HG03066 (cell line): ENCODE data around the gene TAF11L12.
"Not testable (repeated sequence)": the region's sequence is repeated elsewhere in the genome, so short reads cannot be mapped to it uniquely, and the experiment has no call there.

ENCODE experiments used
- ATAC-seq: cut with Tn5 transposase; IDR thresholded peaks from one replicate; pipeline ENCODE4 v1.9.1; 2021; ENCODE audit warnings: low read depth; ENCODE audit not compliant: unreplicated experiment

The TAF11L12 gene

GRCh38 chr5:17610092-17610491 is at the start of gene TAF11L12:
Gene TAF11L12, plus strand, starts transcription at chr5:17610392.
- ATAC-seq, result not testable (repeated sequence)

- ATAC-seq, result not testable (repeated sequence)
Observed at GRCh38 chr5:17585658-17586057, 24.5 kb upstream of the TAF11L12 start, which contains the start of gene TAF11L7. Gene TAF11L7, minus strand, starts transcription at chr5:17585758.

GRCh38 chr5:17590860-17591259 is 19.3 kb upstream of the TAF11L12 start, which contains the start of gene TAF11L8:
Gene TAF11L8, minus strand, starts transcription at chr5:17590960.
- ATAC-seq, result not testable (repeated sequence)

- ATAC-seq, result not testable (repeated sequence)
Observed at GRCh38 chr5:17594255-17594654, 15.9 kb upstream of the TAF11L12 start, which contains the start of gene TAF11L9. Gene TAF11L9, minus strand, starts transcription at chr5:17594394.

GRCh38 chr5:17597728-17598127 is 12.5 kb upstream of the TAF11L12 start, which contains the start of gene TAF11L10:
Gene TAF11L10, minus strand, starts transcription at chr5:17597828.
- ATAC-seq, result not testable (repeated sequence)

- ATAC-seq, result not testable (repeated sequence)
Observed at GRCh38 chr5:17603880-17604279, 6.3 kb upstream of the TAF11L12 start, which contains the start of gene TAF11L11. Gene TAF11L11, plus strand, starts transcription at chr5:17604183.

- no peak for ATAC-seq
Observed at GRCh38 chr5:17604951-17605350, 5.2 kb upstream of the TAF11L12 start.

- not testable (repeated sequence) for ATAC-seq
Observed at GRCh38 chr5:17607461-17607860, 2.7 kb upstream of the TAF11L12 start.

- no peak for ATAC-seq
Observed at GRCh38 chr5:17614872-17615605, 4.8 kb downstream of the TAF11L12 start.

GRCh38 chr5:17619354-17619753 is 9.2 kb downstream of the TAF11L12 start:
- no peak for ATAC-seq

- ATAC-seq, result no peak
Observed at GRCh38 chr5:17620627-17621026, 10.4 kb downstream of the TAF11L12 start.

GRCh38 chr5:17625686-17626085 is 15.5 kb downstream of the TAF11L12 start:
- no peak for ATAC-seq

GRCh38 chr5:17631788-17632187 is 21.6 kb downstream of the TAF11L12 start, which contains the start of gene TAF11L13:
Gene TAF11L13, plus strand, starts transcription at chr5:17632088.
- not testable (repeated sequence) for ATAC-seq

GRCh38 chr5:17634160-17634559 is 24.0 kb downstream of the TAF11L12 start, which contains the start of gene TAF11L14:
Gene TAF11L14, plus strand, starts transcription at chr5:17634460.
- no peak for ATAC-seq

- ATAC-seq, result not testable (repeated sequence)
Observed at GRCh38 chr5:17649232-17649631, 39.0 kb downstream of the TAF11L12 start.

- ATAC-seq, result not testable (repeated sequence)
Observed at GRCh38 chr5:17655201-17655759, 45.1 kb downstream of the TAF11L12 start.

GRCh38 chr5:17655921-17656320 is 45.7 kb downstream of the TAF11L12 start:
- ATAC-seq, result no peak
